Activated CD4-positive, alpha-beta memory T cell treated with anti-CD3 and anti-CD28 coated beads, Interleukin-2, amount 10 ng/mL, durations not matched to agents 7 days and 5 days (primary cell): ENCODE data around the gene BBC3. TPM values are rescaled to one million over a fixed set of nuclear protein-coding genes. Genes with fewer than 3 reads are reported as not detected.

ENCODE experiments used
- CTCF ChIA-PET: fragments of 350-600 bp; sonication (Branson Sonifier 250); formaldehyde crosslinking; loops from one replicate; lab custom pipeline; 2021; ENCODE audit warnings: antibody characterized with exemption, inconsistent platforms; lab: Charles Lee
- POLR2A ChIA-PET: fragments of 350-600 bp; sonication (Branson Sonifier 250); formaldehyde crosslinking; loops from one replicate; lab custom pipeline; 2021; ENCODE audit warnings: antibody characterized with exemption; lab: Charles Lee
- DNase-seq: peaks from one replicate; pipeline ENCODE4 v3.0.0-alpha.2; 2020
- H3K27ac Mint-ChIP-seq: one replicate; pipeline ENCODE4 v1.8.0; 2021; ENCODE audit warnings: mild to moderate bottlenecking, mixed read lengths
- H3K27me3 Mint-ChIP-seq: one replicate; pipeline ENCODE4 v1.8.0; 2021; ENCODE audit warnings: mixed read lengths
- H3K36me3 Mint-ChIP-seq: one replicate; pipeline ENCODE4 v1.8.0; 2021; ENCODE audit warnings: low read depth, mixed read lengths
- H3K4me1 Mint-ChIP-seq: one replicate; pipeline ENCODE4 v1.8.0; 2021; ENCODE audit warnings: mixed read lengths
- H3K4me3 Mint-ChIP-seq: one replicate; pipeline ENCODE4 v1.8.0; 2021; ENCODE audit warnings: mild to moderate bottlenecking, mixed read lengths
- H3K9me3 Mint-ChIP-seq: one replicate; pipeline ENCODE4 v1.8.0; 2021; ENCODE audit warnings: mixed read lengths
- total RNA-seq, 2 experiments: library from RNA; stranded (reverse); gene quantifications; one replicate each; pipeline ENCODE4 v1.2.3, GENCODE V29; 2021

Gene BBC3
- total RNA-seq, 2 experiments from 2014 or later, result 17.3 to 19.0 TPM

GRCh38 chr19:47200530-47200929 is 30.5 kb downstream of the BBC3 start:
- CTCF ChIA-PET, result interaction anchor here (1.5 to 2.6 kb wide), 3 partner anchors 10 to 44 kb away, joined by 3 to 23 read pairs (median 20); no protein-coding TSS in a partner anchor
- Mint-ChIP-seq H3K27ac (no peak overlapping the region), H3K9me3 (no peaks in the 10 kb centered on the region), H3K4me3 (no peak overlapping the region), H3K36me3 (peaks cover 52% of the 10 kb centered on the region), H3K27me3 (no peaks in the 10 kb centered on the region), H3K4me1 (peaks cover 2% of the 10 kb centered on the region)
- DNase-seq, result no peak
- POLR2A ChIA-PET, result interaction anchor here (0.6 to 1.3 kb wide), 3 partner anchors 14 to 69 kb away, joined by 3 to 5 read pairs (median 3); no protein-coding TSS in a partner anchor

DNA sequence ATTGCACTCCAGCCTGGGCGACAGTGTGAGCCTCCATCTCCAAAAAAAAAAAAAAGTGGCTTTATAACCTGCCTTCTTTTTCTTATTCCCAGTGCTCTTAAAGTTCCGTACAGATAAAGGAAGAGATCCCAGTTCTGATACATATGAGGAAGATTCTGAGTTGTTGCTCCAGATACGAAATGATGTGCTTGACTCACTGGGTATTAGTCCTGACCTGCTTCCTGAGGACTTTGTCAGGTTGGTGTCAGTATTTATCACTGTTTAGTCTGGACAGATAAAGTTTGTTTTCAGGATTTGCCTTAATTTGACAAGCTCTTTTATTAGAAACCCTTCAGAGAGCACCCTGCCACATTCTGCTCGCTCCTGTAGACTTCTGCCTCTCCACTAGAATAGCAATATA is 33.9 kb downstream of the BBC3 start:
- ChIA-PET CTCF (interaction anchor here (1.0 kb wide), 1 partner anchor 13 kb away, joined by 3 read pairs; no protein-coding TSS in a partner anchor), POLR2A (interaction anchor here (0.9 kb wide), 1 partner anchor 11 kb away, joined by 3 read pairs; no protein-coding TSS in a partner anchor)
- Mint-ChIP-seq H3K27ac (no peak overlapping the region), H3K4me3 (no peak overlapping the region), H3K4me1 (peaks cover 4% of the 10 kb centered on the region), H3K36me3 (peaks cover 39% of the 10 kb centered on the region), H3K9me3 (no peaks in the 10 kb centered on the region), H3K27me3 (no peaks in the 10 kb centered on the region)
- DNase-seq, result no peak

DNA sequence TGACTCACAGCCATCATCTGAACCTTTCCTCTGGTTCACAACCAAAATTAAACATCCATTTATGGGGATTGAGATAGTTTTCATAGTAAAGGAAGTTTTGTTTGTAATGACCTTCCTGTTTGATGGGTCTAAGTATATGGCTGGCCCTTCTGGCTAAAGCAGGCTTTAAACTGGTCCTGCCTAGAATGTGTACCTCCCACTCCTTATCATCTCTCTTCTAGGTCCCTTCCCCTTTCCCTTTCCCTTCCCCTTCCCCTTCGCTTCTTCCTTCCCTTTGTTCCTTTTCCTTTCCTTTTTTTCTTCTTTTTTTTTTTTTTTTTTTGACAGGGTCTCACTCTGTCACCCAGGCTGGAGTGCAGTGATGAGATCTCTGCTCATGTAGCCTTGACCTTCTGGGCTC is 35.6 kb downstream of the BBC3 start:
- Mint-ChIP-seq H3K4me3 (no peak overlapping the region), H3K4me1 (peaks cover 13% of the 10 kb centered on the region), H3K27me3 (no peaks in the 10 kb centered on the region), H3K36me3 (peaks cover 44% of the 10 kb centered on the region), H3K27ac (no peak overlapping the region), H3K9me3 (no peaks in the 10 kb centered on the region)
- ChIA-PET POLR2A (no interaction called here), CTCF (interaction anchor here (0.7 kb wide), 1 partner anchor 12 kb away, joined by 3 read pairs; no protein-coding TSS in a partner anchor)
- DNase-seq, result no peak

DNA sequence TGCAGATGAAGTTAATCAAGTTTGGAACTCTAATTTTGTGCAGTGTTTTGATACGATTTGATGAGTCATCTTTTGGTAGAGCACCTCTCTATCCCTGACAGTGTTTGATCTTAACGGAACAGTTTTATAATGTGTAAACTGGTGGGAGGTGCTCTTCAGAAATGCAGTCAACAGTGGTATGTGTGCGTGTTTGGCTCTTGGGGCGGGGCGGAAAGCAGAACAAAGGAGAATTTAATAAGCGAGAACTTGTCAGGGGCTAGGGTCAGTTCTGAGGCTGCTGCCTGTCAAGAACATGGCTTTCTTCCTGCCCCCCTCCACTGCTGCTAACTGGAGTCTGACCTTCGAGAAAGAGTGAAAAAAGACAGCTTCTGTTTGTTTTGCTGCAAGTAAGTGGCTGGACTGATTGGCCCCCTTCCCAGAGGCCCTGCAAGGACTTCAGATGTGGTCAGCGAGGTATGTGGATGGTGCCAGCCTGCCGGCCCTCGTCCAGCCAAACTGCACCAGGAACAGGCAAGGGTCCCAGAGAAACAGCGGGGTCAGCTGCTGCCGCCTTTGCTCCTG is 40.8 kb downstream of the BBC3 start:
- Mint-ChIP-seq H3K4me3 (no peak overlapping the region), H3K9me3 (no peaks in the 10 kb centered on the region), H3K4me1 (peaks cover 53% of the 10 kb centered on the region), H3K27me3 (no peaks in the 10 kb centered on the region), H3K36me3 (peaks cover 49% of the 10 kb centered on the region), H3K27ac (peak overlapping the region; percentile 57)
- POLR2A ChIA-PET, result interaction anchor here (0.9 to 1.6 kb wide), 5 partner anchors 11 to 66 kb away, joined by 3 to 9 read pairs (median 3); partner anchors contain the start of gene CCDC9
- CTCF ChIA-PET, result interaction anchor here (1.2 to 1.3 kb wide), 2 partner anchors 20 to 54 kb away, joined by 3 to 5 read pairs; no protein-coding TSS in a partner anchor
- peak; percentile 48 for DNase-seq

DNA sequence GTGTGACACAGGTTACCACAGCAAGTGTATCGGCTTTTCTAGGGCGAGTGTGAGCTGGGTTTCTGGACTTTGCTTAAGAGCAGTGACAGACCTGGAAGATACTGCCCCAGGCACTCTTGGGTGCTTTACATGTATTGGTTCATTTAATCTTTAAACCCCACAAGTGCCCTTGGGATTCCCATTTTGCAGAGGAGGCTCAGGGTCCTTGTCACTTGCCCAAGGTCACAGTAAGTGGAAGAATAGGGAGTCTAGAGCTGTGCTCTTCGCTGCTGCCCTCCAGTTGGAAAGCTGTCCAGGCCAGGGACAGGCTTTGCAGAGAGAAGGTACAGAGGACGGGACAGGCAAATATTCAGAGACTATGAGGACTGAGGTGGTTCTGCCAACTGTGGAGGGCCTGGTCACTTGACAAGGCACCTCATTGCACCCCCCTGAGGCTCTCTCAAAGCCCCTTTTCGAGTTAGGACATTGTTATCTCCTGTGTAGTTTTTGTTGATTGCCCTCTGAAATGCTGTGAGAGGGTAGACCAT is 42.4 kb downstream of the BBC3 start:
- H3K4me1 Mint-ChIP-seq, result peaks cover 63% of the 10 kb centered on the region
- POLR2A ChIA-PET, result interaction anchor here (1.0 to 3.2 kb wide), 4 partner anchors 10 to 86 kb away, joined by 3 to 42 read pairs (median 4); partner anchors contain the start of gene INAFM1
- H3K27ac Mint-ChIP-seq, result peak overlapping the region; percentile 55

DNA sequence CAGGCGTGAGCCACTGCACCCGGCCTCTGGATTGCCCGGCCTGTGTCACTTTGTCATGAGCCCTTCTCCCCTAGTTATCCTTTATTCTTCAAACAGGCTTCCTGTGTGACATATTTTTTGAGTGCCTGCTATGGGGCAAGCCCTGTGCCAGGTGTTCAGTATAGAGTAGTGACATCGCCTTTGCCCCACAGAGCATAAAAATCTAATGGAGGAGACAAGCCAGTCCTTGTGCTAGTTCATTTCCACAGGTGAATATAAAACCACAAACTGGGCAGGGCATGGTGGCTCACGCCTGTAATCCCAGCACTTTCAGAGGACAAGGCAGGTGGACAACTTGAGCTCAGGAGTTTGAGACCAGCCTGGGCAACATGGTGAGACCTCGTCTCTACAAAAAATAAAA is 43.2 kb downstream of the BBC3 start:
- CTCF ChIA-PET, result interaction anchor here (0.6 to 3.5 kb wide), 5 partner anchors 23 to 359 kb away, joined by 3 to 30 read pairs (median 9); no protein-coding TSS in a partner anchor
- no peaks in the 10 kb centered on the region for H3K9me3 Mint-ChIP-seq
- no peak for DNase-seq
- H3K27me3 Mint-ChIP-seq, result no peaks in the 10 kb centered on the region
- peaks cover 59% of the 10 kb centered on the region for H3K36me3 Mint-ChIP-seq
- H3K27ac Mint-ChIP-seq, result peak overlapping the region; percentile 90
- POLR2A ChIA-PET, result interaction anchor here (1.0 to 3.2 kb wide), 8 partner anchors 9 to 87 kb away, joined by 3 to 42 read pairs (median 15); partner anchors contain the start of genes INAFM1, SAE1 and ZC3H4
- H3K4me3 Mint-ChIP-seq, result no peak overlapping the region
- H3K4me1 Mint-ChIP-seq, result peaks cover 70% of the 10 kb centered on the region

More for the DNA sequence above, 42.4 kb downstream of the BBC3 start:
- Mint-ChIP-seq H3K9me3 (no peaks in the 10 kb centered on the region), H3K4me3 (no peak overlapping the region), H3K27me3 (no peaks in the 10 kb centered on the region), H3K36me3 (peaks cover 52% of the 10 kb centered on the region)
- CTCF ChIA-PET, result interaction anchor here (3.5 kb wide), 1 partner anchor 22 kb away, joined by 28 read pairs; no protein-coding TSS in a partner anchor
- DNase-seq, result no peak

GRCh38 chr19:47187335-47187655 is 43.7 kb downstream of the BBC3 start:
- Mint-ChIP-seq H3K27ac (peak overlapping the region; percentile 90), H3K9me3 (no peaks in the 10 kb centered on the region), H3K4me3 (peak overlapping the region; percentile 28), H3K36me3 (peaks cover 63% of the 10 kb centered on the region), H3K4me1 (peaks cover 74% of the 10 kb centered on the region), H3K27me3 (no peaks in the 10 kb centered on the region)
- no peak for DNase-seq
- ChIA-PET POLR2A (interaction anchor here (0.8 to 3.2 kb wide), 15 partner anchors 10 to 473 kb away, joined by 3 to 42 read pairs (median 7); partner anchors contain the start of genes CCDC9, INAFM1, SAE1 and ZC3H4), CTCF (interaction anchor here (0.6 to 3.5 kb wide), 12 partner anchors 9 to 402 kb away, joined by 3 to 38 read pairs (median 8); partner anchors contain the start of gene SAE1)

- H3K36me3 Mint-ChIP-seq, result peaks cover 67% of the 10 kb centered on the region
- no peaks in the 10 kb centered on the region for H3K27me3 Mint-ChIP-seq
- no peaks in the 10 kb centered on the region for H3K9me3 Mint-ChIP-seq
- peak overlapping the region; percentile 90 for H3K27ac Mint-ChIP-seq
- CTCF ChIA-PET, result interaction anchor here (0.8 to 3.5 kb wide), 18 partner anchors 8 to 402 kb away, joined by 3 to 38 read pairs (median 5); partner anchors contain the start of genes CCDC9 and SAE1
- peaks cover 79% of the 10 kb centered on the region for H3K4me1 Mint-ChIP-seq
- H3K4me3 Mint-ChIP-seq, result peak overlapping the region; percentile 28
- POLR2A ChIA-PET, result interaction anchor here (0.8 to 3.2 kb wide), 20 partner anchors 9 to 473 kb away, joined by 3 to 42 read pairs (median 4); partner anchors contain the start of genes CCDC9, SAE1 and ZC3H4
- DNase-seq, result peak; percentile 77
These were observed 44.3 kb downstream of the BBC3 start for GRCh38 chr19:47186446-47187334.

DNA sequence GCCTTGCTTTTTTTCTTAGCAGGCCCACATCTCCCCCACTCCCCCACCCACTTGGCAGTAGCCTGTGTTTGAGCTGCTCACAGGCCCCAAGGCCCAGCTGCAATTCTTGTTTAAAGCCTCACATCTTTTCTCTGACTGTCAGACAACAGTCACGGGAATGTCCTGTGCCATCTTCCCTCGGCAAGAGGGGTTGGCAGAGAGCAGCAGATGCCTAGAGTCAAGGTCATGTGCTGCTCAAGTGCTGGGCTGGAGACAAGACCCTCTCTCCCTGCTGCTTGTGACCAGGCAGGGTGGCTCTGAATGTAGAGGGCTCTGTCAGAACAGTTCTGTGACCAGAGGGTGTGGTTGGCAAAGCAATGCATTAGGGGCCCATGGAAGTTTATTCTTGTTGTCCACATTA is 47.4 kb downstream of the BBC3 start:
- POLR2A ChIA-PET, result no interaction called here
- H3K4me1 Mint-ChIP-seq, result peaks cover 72% of the 10 kb centered on the region

GRCh38 chr19:47179653-47180310 is 51.2 kb downstream of the BBC3 start:
- Mint-ChIP-seq H3K36me3 (peaks cover 68% of the 10 kb centered on the region), H3K4me3 (no peak overlapping the region), H3K27ac (peak overlapping the region; percentile 49), H3K9me3 (no peaks in the 10 kb centered on the region), H3K27me3 (no peaks in the 10 kb centered on the region), H3K4me1 (peaks cover 80% of the 10 kb centered on the region)
- no peak for DNase-seq
- CTCF ChIA-PET, result interaction anchor here (1.2 to 2.1 kb wide), 3 partner anchors 14 to 167 kb away, joined by 4 to 7 read pairs (median 6); no protein-coding TSS in a partner anchor
- POLR2A ChIA-PET, result interaction anchor here (0.6 to 2.4 kb wide), 3 partner anchors 9 to 23 kb away, joined by 3 to 7 read pairs (median 5); no protein-coding TSS in a partner anchor

More for the DNA sequence above, 47.4 kb downstream of the BBC3 start:
- no peaks in the 10 kb centered on the region for H3K9me3 Mint-ChIP-seq
- peak overlapping the region; percentile 8 for H3K27ac Mint-ChIP-seq
- DNase-seq, result no peak
- H3K4me3 Mint-ChIP-seq, result no peak overlapping the region
- H3K36me3 Mint-ChIP-seq, result peaks cover 60% of the 10 kb centered on the region
- CTCF ChIA-PET, result interaction anchor here (0.9 kb wide), 1 partner anchor 60 kb away, joined by 3 read pairs; no protein-coding TSS in a partner anchor
- no peaks in the 10 kb centered on the region for H3K27me3 Mint-ChIP-seq

GRCh38 chr19:47176627-47177090 is 54.3 kb downstream of the BBC3 start:
- CTCF ChIA-PET, result interaction anchor here (0.9 to 1.3 kb wide), 5 partner anchors 10 to 68 kb away, joined by 3 to 6 read pairs (median 4); partner anchors contain the start of gene ZC3H4
- H3K27me3 Mint-ChIP-seq, result no peaks in the 10 kb centered on the region
- H3K36me3 Mint-ChIP-seq, result peaks cover 66% of the 10 kb centered on the region
- H3K4me3 Mint-ChIP-seq, result no peak overlapping the region
- H3K27ac Mint-ChIP-seq, result peak overlapping the region; percentile 81
- peaks cover 57% of the 10 kb centered on the region for H3K4me1 Mint-ChIP-seq
- POLR2A ChIA-PET, result interaction anchor here (0.7 to 2.6 kb wide), 8 partner anchors 10 to 327 kb away, joined by 3 to 20 read pairs (median 4); partner anchors contain the start of gene ZC3H4
- peak; percentile 30 for DNase-seq
- no peaks in the 10 kb centered on the region for H3K9me3 Mint-ChIP-seq
